ENCODE data around the gene DNAH1. TPM values are rescaled to one million over a fixed set of nuclear protein-coding genes. Genes with fewer than 3 reads are reported as not detected.

The DNAH1 gene
- total and polyA plus RNA-seq, 2 donors (not counting 1 experiment from before 2014, with no cell fraction given), result 47.2 to 59.2 TPM

DNA sequence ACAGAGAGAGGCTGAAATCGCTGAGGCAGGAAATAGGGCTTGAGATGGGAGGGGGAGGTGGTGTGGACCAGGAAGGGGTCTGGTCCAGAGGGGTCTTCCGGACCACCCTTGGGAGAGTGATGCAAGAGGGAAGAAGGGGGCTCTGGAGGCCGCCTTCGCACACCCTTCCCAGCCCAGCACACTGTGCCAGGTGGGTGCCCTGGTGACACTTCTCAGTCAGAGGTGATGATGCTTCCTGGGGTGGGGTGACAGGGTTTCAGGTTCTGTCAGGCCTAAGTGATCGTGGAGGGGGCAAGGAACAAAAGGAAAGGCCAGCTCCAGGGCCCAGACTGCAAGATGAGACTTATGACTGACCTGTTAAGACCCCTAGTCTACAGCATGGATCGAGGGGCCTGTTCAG is 116.1 kb downstream of the DNAH1 start:
- Histone ChIP-seq H3K27ac (ENCODE audit: low read length in 2 of 2) (no peak overlapping the region), H3K4me1 (ENCODE audit: control insufficient read depth in 2 of 2, insufficient read depth in 2 of 2, low read length in 2 of 2) (no peaks in the 10 kb centered on the region), H3K79me2 (ENCODE audit: control insufficient read depth, insufficient read depth, low read length) (no peaks in the 10 kb centered on the region), H2AFZ (ENCODE audit: insufficient read depth, low read depth, low read length, poor library complexity, severe bottlenecking) (no peak overlapping the region), H3K4me2 (replicated peaks; ENCODE audit: low read depth, low read length, poor library complexity, severe bottlenecking) (no peak overlapping the region), H3K27me3 (replicated peaks in 1 of 4; ENCODE audit: control extremely low read depth in 1 of 4, control insufficient read depth in 3 of 4, insufficient read depth in 4 of 4, low read length in 3 of 4) (peaks cover 0 to 7% (median 0%) of the 10 kb centered on the region in 4 experiments), H3K9ac (ENCODE audit: low read length) (no peak overlapping the region), H3K9me3 (ENCODE audit: control extremely low read depth in 1 of 3, control insufficient read depth in 2 of 3, insufficient read depth in 1 of 3, low read length in 2 of 3) (peaks cover 0 to 4% (median 0%) of the 10 kb centered on the region in 3 donors), H3K36me3 (replicated peaks in 1 of 2; ENCODE audit: control extremely low read depth in 1 of 2, control insufficient read depth in 1 of 2, extremely low read depth in 1 of 2, insufficient read depth in 2 of 2, low read length in 1 of 2) (no peaks in the 10 kb centered on the region), H3K4me3 (ENCODE audit: control extremely low read depth in 1 of 5, extremely low read depth in 1 of 5, insufficient read depth in 1 of 5, low read depth in 2 of 5, low read length in 4 of 5) (no peak overlapping the region), H4K20me1 (ENCODE audit: control insufficient read depth, insufficient read depth, low read length, poor library complexity, severe bottlenecking) (no peaks in the 10 kb centered on the region)
- Mint-ChIP-seq H3K4me3 (no peak overlapping the region), H3K27ac (no peak overlapping the region), H3K27me3 (no peaks in the 10 kb centered on the region), H3K4me1 (no peaks in the 10 kb centered on the region), H3K9me3 (ENCODE audit: insufficient read depth) (no peaks in the 10 kb centered on the region)
- DNase-seq (no peak), ATAC-seq (ENCODE audit: low read depth) (no peak)
- ChIA-PET CTCF (interaction anchor here (1.3 to 2.2 kb wide), 2 partner anchors 14 to 93 kb away, joined by 3 to 29 read pairs; partner anchors contain the start of gene SEMA3G), POLR2A (interaction anchor here (0.6 kb wide), 1 partner anchor 20 kb away, joined by 6 read pairs; no protein-coding TSS in a partner anchor)
- WGBS (ENCODE audit: insufficient coverage), result 76% methylated on average over 5 of the region's 6 CpGs
- TF ChIP-seq EZH2 (IDR thresholded peaks at IDR 0.05; ENCODE audit: borderline replicate concordance, insufficient read depth, low read depth, low read length, poor library complexity, severe bottlenecking), result no peak
- TF ChIP-seq, protein P1, sequence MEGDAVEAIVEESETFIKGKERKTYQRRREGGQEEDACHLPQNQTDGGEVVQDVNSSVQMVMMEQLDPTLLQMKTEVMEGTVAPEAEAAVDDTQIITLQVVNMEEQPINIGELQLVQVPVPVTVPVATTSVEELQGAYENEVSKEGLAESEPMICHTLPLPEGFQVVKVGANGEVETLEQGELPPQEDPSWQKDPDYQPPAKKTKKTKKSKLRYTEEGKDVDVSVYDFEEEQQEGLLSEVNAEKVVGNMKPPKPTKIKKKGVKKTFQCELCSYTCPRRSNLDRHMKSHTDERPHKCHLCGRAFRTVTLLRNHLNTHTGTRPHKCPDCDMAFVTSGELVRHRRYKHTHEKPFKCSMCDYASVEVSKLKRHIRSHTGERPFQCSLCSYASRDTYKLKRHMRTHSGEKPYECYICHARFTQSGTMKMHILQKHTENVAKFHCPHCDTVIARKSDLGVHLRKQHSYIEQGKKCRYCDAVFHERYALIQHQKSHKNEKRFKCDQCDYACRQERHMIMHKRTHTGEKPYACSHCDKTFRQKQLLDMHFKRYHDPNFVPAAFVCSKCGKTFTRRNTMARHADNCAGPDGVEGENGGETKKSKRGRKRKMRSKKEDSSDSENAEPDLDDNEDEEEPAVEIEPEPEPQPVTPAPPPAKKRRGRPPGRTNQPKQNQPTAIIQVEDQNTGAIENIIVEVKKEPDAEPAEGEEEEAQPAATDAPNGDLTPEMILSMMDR (IDR thresholded peaks at IDR 0.05), result no peak
- intact Hi-C loops (cut with micrococcal nuclease), result no loop called here

DNA sequence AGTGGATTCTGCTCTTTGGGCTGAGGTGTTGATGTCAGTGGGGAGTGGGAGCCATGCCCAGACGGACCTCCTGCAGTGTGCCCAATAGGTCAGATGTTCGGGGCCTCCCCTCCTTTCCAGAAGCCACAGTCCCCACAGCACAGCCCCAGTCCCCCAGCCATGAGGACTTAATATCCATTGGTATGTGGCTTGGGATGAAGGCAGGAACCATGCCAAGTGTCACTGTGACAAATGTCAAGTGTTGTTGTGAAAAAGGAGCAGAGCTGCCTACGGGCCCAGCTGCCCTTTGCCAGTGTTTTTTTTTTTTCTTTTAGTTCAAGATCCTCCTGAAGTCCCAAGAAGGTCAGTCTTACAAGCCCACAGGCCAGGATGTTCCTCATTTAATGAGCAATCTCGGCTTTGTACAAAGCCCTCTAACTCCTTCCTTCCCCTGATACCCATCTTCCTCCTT is 116.6 kb downstream of the DNAH1 start:
- H3K4me1 Mint-ChIP-seq, result no peaks in the 10 kb centered on the region
- Histone ChIP-seq H3K4me1 (ENCODE audit: control insufficient read depth in 2 of 2, insufficient read depth in 2 of 2, low read length in 2 of 2) (no peaks in the 10 kb centered on the region), H3K27ac (ENCODE audit: low read length in 2 of 2) (no peak overlapping the region), H2AFZ (ENCODE audit: insufficient read depth, low read depth, low read length, poor library complexity, severe bottlenecking) (no peak overlapping the region), H3K9ac (ENCODE audit: low read length) (no peak overlapping the region), H4K20me1 (ENCODE audit: control insufficient read depth, insufficient read depth, low read length, poor library complexity, severe bottlenecking) (no peaks in the 10 kb centered on the region), H3K79me2 (ENCODE audit: control insufficient read depth, insufficient read depth, low read length) (no peaks in the 10 kb centered on the region), H3K27me3 (replicated peaks in 1 of 4; ENCODE audit: control extremely low read depth in 1 of 4, control insufficient read depth in 3 of 4, insufficient read depth in 4 of 4, low read length in 3 of 4) (peaks cover 0 to 7% (median 0%) of the 10 kb centered on the region in 4 experiments), H3K4me3 (ENCODE audit: control extremely low read depth in 1 of 5, extremely low read depth in 1 of 5, insufficient read depth in 1 of 5, low read depth in 2 of 5, low read length in 4 of 5) (no peak overlapping the region), H3K9me3 (ENCODE audit: control extremely low read depth in 1 of 3, control insufficient read depth in 2 of 3, insufficient read depth in 1 of 3, low read length in 2 of 3) (peaks cover 0 to 4% (median 0%) of the 10 kb centered on the region in 3 donors), H3K4me2 (replicated peaks; ENCODE audit: low read depth, low read length, poor library complexity, severe bottlenecking) (no peak overlapping the region), H3K36me3 (replicated peaks in 1 of 2; ENCODE audit: control extremely low read depth in 1 of 2, control insufficient read depth in 1 of 2, extremely low read depth in 1 of 2, insufficient read depth in 2 of 2, low read length in 1 of 2) (no peaks in the 10 kb centered on the region)
- intact Hi-C loops (cut with micrococcal nuclease), result no loop called here
- no peak for DNase-seq
- ChIA-PET CTCF (interaction anchor here (0.8 to 1.4 kb wide), 4 partner anchors 10 to 94 kb away, joined by 3 to 6 read pairs (median 4); no protein-coding TSS in a partner anchor), POLR2A (no interaction called here)
- no peak for ATAC-seq (ENCODE audit: low read depth)
- H3K4me3 Mint-ChIP-seq, result no peak overlapping the region
- H3K27ac Mint-ChIP-seq, result no peak overlapping the region
- H3K27me3 Mint-ChIP-seq, result no peaks in the 10 kb centered on the region
- no peaks in the 10 kb centered on the region for H3K9me3 Mint-ChIP-seq (ENCODE audit: insufficient read depth)
- TF ChIP-seq, protein P1 (IDR thresholded peaks at IDR 0.05), result no peak
- TF ChIP-seq EZH2 (IDR thresholded peaks at IDR 0.05; ENCODE audit: borderline replicate concordance, insufficient read depth, low read depth, low read length, poor library complexity, severe bottlenecking), result no peak
- WGBS (ENCODE audit: insufficient coverage), result 55% methylated on average over 2 of the region's 4 CpGs
